ENCODE results near the gene AGAP1.

Gene AGAP1

DNA sequence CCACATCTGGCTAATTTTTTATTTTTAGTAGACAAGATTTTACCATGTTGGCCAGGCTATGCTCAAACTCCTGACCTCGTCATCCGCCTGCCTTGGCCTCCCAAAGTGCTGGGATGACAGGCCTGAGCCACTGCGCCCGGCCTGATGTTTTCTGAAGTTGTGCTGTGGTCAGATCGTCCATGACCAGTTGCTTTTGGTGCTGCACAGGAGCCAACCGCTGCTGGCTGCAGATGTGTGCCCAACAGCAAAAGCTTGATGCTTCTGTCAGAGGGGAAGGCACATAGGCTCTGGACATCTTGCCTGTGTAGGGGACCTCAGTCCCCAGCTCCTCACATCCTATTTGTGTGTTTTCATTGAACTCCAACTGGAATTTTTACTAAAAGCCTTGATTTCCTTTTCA, 218.3 kb downstream of the AGAP1 start:
- DNase-seq (ENCODE audit: low read depth in 2 of 2), result no peak

DNA sequence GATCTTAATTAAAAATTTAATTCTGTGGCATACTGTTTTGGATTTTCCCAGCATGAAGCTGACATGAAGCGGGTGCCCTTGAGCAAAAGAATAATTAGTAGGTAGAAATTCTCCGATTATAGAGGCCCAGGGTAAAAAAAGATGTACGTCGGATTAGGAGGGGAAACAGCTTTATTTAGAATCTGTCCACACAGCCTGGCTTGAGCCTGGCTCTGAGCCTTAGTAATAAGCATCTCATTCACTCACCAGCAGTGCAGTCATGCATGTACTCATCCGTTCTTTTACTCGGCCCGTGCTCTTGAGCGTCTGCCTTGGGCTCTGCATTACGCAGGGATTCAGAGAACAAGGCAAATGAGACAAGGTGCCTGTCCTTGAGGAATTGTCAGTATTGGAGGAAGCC, 219.3 kb downstream of the AGAP1 start:
- DNase-seq (ENCODE audit: low read depth in 2 of 2), result no peak

- no peak for DNase-seq (ENCODE audit: low read depth in 2 of 2)
Observed at GRCh38 chr2:235715601-235716000, 221.8 kb downstream of the AGAP1 start.

GRCh38 chr2:235716875-235717496, 223.1 kb downstream of the AGAP1 start:
- DNase-seq (ENCODE audit: low read depth in 2 of 2), result no peak

- no peak for DNase-seq (ENCODE audit: low read depth in 2 of 2)
Observed at GRCh38 chr2:235719146-235719942, 225.5 kb downstream of the AGAP1 start.

DNA sequence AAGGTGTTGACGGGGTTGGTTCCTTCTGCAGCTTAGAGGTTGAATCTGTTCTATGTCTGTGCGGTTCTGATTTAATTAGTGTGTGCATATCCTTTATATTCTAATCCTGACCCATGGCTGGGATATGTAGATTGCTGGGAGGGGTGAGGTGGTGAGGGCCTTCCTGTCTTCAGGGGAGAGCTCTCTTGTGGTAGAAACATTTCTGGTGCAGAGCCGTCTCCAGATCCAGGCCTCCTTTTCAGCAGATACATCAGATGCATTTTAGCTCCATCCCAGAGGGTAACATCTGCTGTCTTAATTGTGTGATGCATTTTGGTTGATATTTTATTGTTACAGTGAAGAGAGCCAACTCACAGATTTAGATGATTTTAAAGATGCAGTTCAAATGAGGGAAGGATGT, 227.8 kb downstream of the AGAP1 start:
- DNase-seq (ENCODE audit: low read depth in 2 of 2), result no peak

DNA sequence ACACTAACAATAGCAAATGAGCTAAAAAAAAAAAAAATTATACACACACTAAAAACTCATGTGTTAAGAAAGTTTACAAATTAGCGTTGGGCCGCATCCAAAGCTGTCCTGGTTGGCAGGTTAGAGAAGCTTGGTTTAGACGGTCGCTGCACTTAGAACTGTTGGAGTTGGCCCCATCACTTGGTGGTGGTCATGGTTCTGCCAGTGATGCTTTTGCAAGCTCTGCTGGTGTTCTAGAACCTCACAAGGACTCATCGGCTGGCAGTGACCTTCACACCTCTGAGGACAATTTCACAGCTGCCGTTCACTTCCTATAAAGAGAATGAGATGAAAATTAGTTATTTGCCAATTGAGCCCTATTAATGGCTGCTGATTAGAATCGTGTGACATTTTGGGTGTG, 229.0 kb downstream of the AGAP1 start:
- no peak for DNase-seq (ENCODE audit: low read depth in 2 of 2)

DNA sequence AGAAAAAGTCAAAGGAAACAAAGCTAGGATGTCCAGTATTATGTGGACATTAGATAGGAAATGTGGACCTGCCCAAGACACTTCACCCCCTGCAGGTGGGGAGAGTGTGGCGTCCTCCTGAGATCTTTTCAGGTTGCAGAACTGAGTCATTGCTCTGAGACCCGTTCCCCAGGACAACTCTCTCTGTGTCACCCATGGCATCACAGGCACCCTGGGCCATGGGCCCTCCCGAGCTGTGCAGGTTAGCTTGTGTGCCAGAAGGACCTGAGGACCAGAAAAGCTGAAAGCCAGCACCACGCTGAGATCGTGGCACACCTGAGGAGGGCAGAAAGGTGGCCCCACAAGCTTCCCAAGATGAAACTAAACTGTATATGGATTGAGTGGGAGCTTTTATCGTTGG, 229.5 kb downstream of the AGAP1 start:
- DNase-seq (ENCODE audit: low read depth in 2 of 2), result no peak

- DNase-seq (ENCODE audit: low read depth in 2 of 2), result no peak
Observed at GRCh38 chr2:235723811-235724465, 230.1 kb downstream of the AGAP1 start.

DNA sequence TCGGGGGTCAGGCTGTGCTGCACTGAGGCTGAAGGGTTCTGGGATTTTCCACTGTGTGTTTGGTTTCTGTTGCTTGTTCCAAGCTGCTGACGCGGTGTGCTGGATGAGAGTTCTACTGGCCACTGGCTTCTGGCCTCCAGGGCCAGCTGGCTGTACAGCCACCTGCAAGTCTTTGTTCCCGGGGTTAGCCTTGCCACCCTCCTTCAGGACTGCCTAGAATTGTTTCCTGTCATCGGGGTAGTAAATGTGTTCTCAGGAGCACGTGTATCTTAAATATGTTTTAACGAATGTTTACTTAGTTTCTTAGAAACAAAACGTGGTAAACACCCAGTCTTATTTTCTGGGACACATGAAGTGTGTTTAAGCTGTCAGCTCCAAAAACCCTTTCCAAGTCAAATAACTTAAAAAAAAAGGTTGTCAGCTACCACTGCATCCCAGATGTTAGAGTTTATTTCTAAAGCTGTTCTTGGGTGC, 231.2 kb downstream of the AGAP1 start:
- DNase-seq (ENCODE audit: low read depth in 2 of 2), result no peak

DNA sequence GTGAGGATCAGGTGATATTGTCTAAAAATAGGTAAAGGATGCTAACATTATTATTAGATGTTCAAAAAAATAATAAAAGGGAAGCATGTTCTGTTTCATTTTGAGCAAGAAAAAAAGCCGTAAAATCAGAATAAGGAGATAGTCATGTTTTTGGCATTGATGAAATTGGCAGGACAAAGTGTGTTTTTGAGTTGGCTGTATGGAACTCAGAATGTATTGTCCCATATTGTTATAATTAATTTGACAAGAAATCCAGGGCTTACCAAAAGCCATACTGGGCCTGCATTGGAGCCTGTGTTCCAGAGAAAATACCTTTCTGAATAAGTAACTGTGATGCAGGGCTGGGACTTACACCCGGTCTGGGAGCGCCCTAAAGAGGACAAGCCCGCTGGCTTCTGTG, 232.0 kb downstream of the AGAP1 start:
- no peak for DNase-seq (ENCODE audit: low read depth in 2 of 2)

DNA sequence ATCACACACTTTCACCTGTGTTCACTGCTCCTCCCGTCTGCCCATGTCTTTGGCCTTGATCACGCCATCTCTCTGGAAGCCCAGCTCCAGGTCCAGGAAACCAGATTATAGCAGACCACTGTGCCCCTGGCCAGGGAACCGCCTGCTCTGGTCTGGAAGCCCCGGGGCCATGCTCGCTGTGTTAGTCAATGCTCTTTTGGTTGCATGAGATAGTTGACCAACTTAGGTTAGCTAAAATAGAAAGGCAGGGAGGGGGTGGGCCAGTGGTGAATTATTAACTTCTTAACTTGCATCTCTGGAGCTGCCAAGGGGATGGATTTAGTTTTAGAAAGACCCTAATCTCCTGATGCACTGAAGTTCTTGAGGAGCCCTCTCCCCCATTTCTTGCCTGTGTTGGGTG, 232.7 kb downstream of the AGAP1 start:
- DNase-seq (ENCODE audit: low read depth in 2 of 2), result no peak

DNA sequence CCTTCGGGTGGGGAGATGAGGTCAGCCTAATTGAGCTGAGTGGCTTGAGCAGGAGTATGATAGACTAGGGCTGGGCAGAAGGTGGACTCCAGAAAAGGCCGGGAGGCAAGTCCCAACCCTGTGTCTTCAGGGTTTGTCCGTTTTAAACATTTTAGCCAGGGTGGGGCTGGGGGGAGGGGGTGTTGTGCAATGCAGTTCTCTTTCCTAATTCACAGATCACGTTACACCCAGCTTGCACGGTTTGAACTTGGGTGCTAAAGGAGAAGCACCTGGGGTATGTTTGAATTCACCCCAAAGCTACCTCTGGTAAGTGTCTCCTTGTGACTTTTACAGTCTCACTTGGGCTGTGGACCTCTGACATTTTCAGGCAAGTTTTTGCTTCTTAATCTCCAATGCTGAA, 233.3 kb downstream of the AGAP1 start:
- no peak for DNase-seq (ENCODE audit: low read depth in 2 of 2)

- no peak for DNase-seq (ENCODE audit: low read depth in 2 of 2)
Observed at GRCh38 chr2:235727891-235728799, 234.3 kb downstream of the AGAP1 start.

DNA sequence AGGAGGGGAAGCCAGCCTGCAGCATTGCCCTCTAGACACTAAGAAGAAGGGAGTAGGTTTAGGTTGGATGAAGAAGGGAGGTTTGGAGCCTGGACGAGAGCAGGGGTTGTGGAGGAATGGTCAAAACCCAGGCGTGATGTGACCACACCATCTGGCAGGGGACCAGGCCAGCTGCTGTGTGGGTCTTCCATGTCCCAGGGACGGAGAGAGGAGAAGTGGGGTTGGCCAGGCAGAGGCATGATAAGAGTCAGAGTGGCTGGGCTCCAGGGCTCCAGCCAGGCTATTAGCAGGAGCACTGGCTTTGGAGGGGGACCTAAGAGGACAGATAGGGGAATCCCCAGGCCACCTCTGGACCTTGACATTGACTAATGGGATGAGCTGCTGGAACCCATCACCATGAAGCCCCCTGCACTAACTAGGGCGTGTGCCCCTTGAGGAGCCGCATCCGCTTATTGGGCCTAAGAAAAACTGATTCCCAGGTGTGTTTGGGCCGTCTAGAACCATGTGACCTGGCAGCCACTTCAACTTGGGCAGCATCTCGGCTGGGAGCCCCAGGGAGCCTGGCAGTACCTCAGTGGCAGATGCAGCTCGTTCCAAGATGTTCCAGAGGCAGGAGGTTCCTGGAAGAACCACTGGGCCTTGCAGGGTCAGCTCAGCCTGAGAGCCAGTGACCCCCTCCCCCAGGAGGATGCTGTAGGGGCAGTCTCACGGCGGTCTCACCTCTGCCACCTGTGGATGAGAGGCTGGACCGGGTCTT, 235.1 kb downstream of the AGAP1 start:
- DNase-seq (ENCODE audit: low read depth in 2 of 2), result no peak

DNA sequence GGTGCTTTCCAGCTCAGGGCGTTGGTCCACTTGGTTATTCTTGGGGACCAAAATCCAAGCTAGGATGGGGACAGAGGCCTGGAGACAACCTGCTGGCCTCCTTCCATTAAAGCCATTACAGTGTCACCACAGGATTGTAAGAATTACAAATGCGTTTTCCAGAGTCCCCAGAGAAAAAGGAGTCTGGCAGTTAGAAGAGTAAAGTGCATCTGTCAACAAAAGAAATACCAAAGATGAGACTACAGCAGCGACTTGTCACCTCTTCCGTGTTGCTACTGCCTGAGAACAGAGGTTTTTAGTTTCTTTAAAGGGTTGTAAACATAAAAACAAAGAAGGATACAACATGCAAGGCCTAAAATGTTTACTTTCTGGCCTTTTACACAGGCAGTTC, 235.7 kb downstream of the AGAP1 start:
- no peak for DNase-seq (ENCODE audit: low read depth in 2 of 2)

DNA sequence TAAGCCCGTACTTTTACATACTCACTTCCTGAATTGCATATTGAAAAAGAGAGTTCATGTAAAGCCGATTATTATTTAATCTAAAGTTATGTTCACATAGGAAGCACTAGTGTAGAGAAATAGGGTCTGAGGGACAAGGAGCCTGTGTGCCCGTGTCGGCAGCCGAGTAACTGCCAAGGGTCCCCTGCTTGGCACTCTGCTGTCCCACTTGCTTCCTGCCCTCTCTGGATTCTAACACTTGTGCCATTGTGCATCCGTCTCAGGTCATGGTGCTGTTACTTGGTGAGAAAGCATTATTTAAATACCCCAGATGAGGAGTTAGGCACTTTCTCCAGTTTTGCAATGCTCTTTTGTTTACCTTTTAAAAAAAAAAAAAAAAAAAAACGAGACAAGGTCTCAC, 236.3 kb downstream of the AGAP1 start:
- no peak for DNase-seq (ENCODE audit: low read depth in 2 of 2)

DNA sequence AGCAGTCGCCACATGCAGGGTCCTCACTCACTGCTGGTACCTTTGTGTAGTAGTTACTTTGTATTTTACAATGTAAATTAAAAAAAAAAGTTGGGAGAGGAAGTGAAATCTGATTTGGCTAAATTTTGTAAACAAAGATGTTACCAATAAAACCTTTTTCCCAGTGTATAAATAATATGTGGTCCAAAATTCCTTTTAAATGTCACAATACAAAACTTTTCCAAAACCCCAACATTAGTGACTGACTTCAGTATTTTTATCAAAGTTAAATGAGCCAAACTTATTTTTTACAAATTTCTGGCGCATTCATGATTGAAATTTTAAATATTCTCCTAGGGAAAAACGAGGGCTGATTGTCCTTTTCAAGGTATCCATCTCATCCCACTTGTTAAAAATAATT, 239.9 kb downstream of the AGAP1 start:
- no peak for DNase-seq (ENCODE audit: low read depth in 2 of 2)

DNA sequence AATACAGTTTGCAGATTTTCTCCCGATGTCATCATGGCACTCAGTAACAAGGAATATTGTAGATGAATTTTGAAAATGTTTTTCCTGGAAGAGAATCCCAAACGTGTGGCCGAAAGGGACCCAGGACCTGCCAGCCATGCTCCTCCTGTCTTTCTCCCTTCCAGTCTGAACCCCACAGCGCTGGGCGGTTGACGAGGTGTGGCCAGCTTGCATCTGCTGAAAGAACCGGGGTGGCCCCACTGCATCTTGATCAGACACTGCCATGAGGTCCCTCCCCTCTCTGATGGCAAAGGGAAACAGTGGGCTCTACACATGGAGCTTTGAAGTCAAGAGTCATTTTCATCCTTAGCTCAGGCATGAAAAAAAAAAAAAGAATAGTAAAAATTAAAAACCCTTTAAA, 240.3 kb downstream of the AGAP1 start:
- DNase-seq (ENCODE audit: low read depth in 2 of 2), result no peak

DNA sequence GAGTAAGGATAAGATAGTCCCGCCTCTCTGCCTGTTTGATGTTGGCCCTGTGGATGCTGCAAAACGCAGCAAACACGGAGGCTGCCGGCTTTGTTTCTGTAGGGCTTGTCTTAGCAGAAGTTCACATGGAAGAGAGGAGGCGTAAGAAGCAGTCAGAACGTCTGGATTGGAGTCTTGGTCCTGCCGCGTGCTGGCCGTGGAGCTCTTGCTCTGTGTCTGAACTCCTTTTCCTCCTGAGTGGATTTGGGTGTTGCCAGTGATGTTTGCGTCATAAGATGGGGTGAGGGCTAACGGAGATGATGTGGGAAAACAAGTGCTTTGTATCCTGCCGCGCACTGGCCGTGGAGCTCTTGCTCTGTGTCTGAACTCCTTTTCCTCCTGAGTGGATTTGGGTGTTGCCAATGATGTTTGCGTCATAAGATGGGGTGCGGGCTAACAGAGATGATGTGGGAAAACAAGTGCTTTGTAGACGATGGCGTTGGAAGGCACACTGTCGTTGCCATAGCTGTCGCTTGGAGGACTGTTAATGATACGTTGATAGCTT, 240.9 kb downstream of the AGAP1 start:
- no peak for DNase-seq (ENCODE audit: low read depth in 2 of 2)

DNA sequence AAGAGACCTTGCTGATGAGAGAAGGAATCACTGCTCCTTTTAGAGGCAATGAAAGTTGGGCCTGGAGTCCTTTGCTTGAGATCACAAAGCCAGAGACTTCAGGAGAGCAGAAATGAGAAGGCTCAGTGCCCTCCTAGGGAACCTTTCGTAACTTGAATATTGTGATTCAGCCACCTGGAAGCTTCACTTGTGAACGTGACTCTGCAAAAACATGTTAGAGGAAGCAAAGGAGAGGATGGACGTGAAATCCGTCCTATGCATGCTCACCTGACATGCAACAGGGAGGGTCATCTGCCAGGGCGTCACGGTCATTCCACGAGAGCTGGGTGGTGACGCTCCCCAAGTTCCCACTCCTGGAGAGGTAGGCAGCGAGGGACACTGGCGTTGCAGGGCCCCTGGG, 243.6 kb downstream of the AGAP1 start:
- no peak for DNase-seq (ENCODE audit: low read depth in 2 of 2)
